Activated naive CD8-positive, alpha-beta T cell treated with anti-CD3 and anti-CD28 coated beads, Interleukin-2, amount 10 ng/mL, durations not matched to agents 7 days and 5 days (primary cell): Measurements from ENCODE around the gene LY6G6D. TPM values are rescaled to one million over a fixed set of nuclear protein-coding genes. Genes with fewer than 3 reads are reported as not detected.

Experiments used
- ATAC-seq: fragments of 150-1000 bp; cut with Tn5 transposase; one replicate; pipeline ENCODE4 v1.10.0; 2021; ENCODE audit warnings: low read depth, moderate library complexity
- POLR2A ChIA-PET: fragments of 350-600 bp; sonication (Branson Sonifier 250); formaldehyde crosslinking; loops from one replicate; lab custom pipeline; 2021; ENCODE audit warnings: antibody characterized with exemption; lab: Charles Lee
- DNase-seq: peaks from one replicate; pipeline ENCODE4 v3.0.0; 2021
- H3K27ac Mint-ChIP-seq: one replicate; pipeline ENCODE4 v1.8.0; 2022; ENCODE audit warnings: mild to moderate bottlenecking, mixed read lengths
- H3K27me3 Mint-ChIP-seq: one replicate; pipeline ENCODE4 v1.8.0; 2022; ENCODE audit warnings: mild to moderate bottlenecking, moderate library complexity, mixed read lengths
- H3K36me3 Mint-ChIP-seq: one replicate; pipeline ENCODE4 v1.8.0; 2021; ENCODE audit warnings: mild to moderate bottlenecking, mixed read lengths
- H3K4me1 Mint-ChIP-seq: one replicate; pipeline ENCODE4 v1.8.0; 2021; ENCODE audit warnings: mixed read lengths
- H3K4me3 Mint-ChIP-seq: one replicate; pipeline ENCODE4 v1.8.0; 2022; ENCODE audit warnings: mild to moderate bottlenecking, moderate library complexity, mixed read lengths
- H3K9me3 Mint-ChIP-seq: one replicate; pipeline ENCODE4 v1.8.0; 2021; ENCODE audit warnings: mixed read lengths
- total RNA-seq, 2 experiments: library from RNA; stranded (reverse); gene quantifications; one replicate each; pipeline ENCODE4 v1.2.3, GENCODE V29; 2021

Gene LY6G6D
- total RNA-seq, 2 experiments from 2014 or later: not detected

GRCh38 chr6:31713991-31714684 is 1.0 kb upstream of the LY6G6D start:
- POLR2A ChIA-PET: interaction anchor here (0.8 to 1.0 kb wide), 3 partner anchors 9 to 26 kb away, joined by 3 to 7 read pairs (median 3); partner anchors contain the start of genes ABHD16A, MPIG6B and MSH5
- no peak for DNase-seq
- Mint-ChIP-seq H3K27me3 (peaks cover 17% of the 10 kb centered on the region), H3K9me3 (no peaks in the 10 kb centered on the region), H3K36me3 (no peaks in the 10 kb centered on the region), H3K27ac (peak overlapping the region; percentile 25), H3K4me3 (no peak overlapping the region), H3K4me1 (peaks cover 15% of the 10 kb centered on the region)
- ATAC-seq: no peak

- peaks cover 2% of the 10 kb centered on the region for H3K4me1 Mint-ChIP-seq
- H3K4me3 Mint-ChIP-seq: no peak overlapping the region
- H3K9me3 Mint-ChIP-seq: no peaks in the 10 kb centered on the region
- no peaks in the 10 kb centered on the region for H3K36me3 Mint-ChIP-seq
- DNase-seq (no peak), ATAC-seq (no peak)
- H3K27me3 Mint-ChIP-seq: peaks cover 14% of the 10 kb centered on the region
- POLR2A ChIA-PET: interaction anchor here (0.5 to 0.6 kb wide), 2 partner anchors 13 to 64 kb away, joined by 3 to 4 read pairs; no protein-coding TSS in a partner anchor
- H3K27ac Mint-ChIP-seq: no peak overlapping the region
Measured at GRCh38 chr6:31717499-31718222, 2.5 kb downstream of the LY6G6D start.

- H3K36me3 Mint-ChIP-seq: no peaks in the 10 kb centered on the region
- H3K9me3 Mint-ChIP-seq: no peaks in the 10 kb centered on the region
- H3K27me3 Mint-ChIP-seq: peaks cover 11% of the 10 kb centered on the region
- H3K4me1 Mint-ChIP-seq: peaks cover 4% of the 10 kb centered on the region
- POLR2A ChIA-PET: interaction anchor here (0.6 kb wide), 1 partner anchor 14 kb away, joined by 3 read pairs; no protein-coding TSS in a partner anchor
- DNase-seq (no peak), ATAC-seq (no peak)
- no peak overlapping the region for H3K4me3 Mint-ChIP-seq
- no peak overlapping the region for H3K27ac Mint-ChIP-seq
Measured at GRCh38 chr6:31718265-31718664, 3.1 kb downstream of the LY6G6D start.

DNA sequence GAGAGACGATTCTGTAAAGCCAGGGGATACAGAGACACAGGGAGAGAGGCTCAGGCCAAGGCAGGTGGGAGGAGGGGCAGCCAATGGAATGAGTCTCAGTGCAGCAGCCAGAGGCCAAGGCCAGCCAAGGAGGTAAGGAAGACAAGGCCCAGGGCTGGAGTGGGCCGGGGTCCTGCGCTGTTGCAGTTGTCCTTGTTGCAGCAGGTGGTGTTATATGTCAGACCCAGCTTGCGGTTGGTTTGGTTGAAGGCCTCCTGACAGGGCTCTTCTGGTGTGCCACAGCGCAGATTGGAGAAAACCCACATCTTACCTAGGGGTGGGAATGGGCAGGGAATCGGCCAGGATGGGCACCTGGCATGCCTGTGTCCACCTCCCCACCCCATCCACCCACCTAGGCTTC is 3.9 kb downstream of the LY6G6D start:
- no peak for ATAC-seq
- Mint-ChIP-seq H3K9me3 (no peaks in the 10 kb centered on the region), H3K27me3 (peaks cover 9% of the 10 kb centered on the region), H3K4me1 (peaks cover 5% of the 10 kb centered on the region), H3K4me3 (no peak overlapping the region), H3K27ac (no peak overlapping the region), H3K36me3 (no peaks in the 10 kb centered on the region)
- no peak for DNase-seq
- POLR2A ChIA-PET: no interaction called here

GRCh38 chr6:31720196-31720770 is 5.1 kb downstream of the LY6G6D start:
- POLR2A ChIA-PET: interaction anchor here (1.6 kb wide), 1 partner anchor 17 kb away, joined by 3 read pairs; the partner anchor contains the start of gene ABHD16A

GRCh38 chr6:31721351-31722020 is 6.3 kb downstream of the LY6G6D start, which contains the start of gene LY6G6C:
Gene LY6G6C (minus strand): TSS chr6:31721746. CDS start chr6:31721679, 67 bp downstream.
- Mint-ChIP-seq H3K27ac (peak within 1 kb of the TSS; percentile 42), H3K4me1 (peaks cover 20% of the 10 kb centered on the region), H3K27me3 (peaks cover 6% of the 10 kb centered on the region), H3K4me3 (no peak within 1 kb of the TSS), H3K9me3 (no peaks in the 10 kb centered on the region), H3K36me3 (peaks cover 10% of the 10 kb centered on the region)
- POLR2A ChIA-PET: interaction anchor here (0.8 to 1.6 kb wide), 2 partner anchors 18 to 19 kb away, joined by 3 read pairs; partner anchors contain the start of genes ABHD16A and MSH5
- no peak for ATAC-seq
- DNase-seq: no peak

More at GRCh38 chr6:31720196-31720770, 5.1 kb downstream of the LY6G6D start:
- no peak for DNase-seq
- Mint-ChIP-seq H3K9me3 (no peaks in the 10 kb centered on the region), H3K4me3 (no peak overlapping the region), H3K27ac (no peak overlapping the region), H3K4me1 (peaks cover 10% of the 10 kb centered on the region), H3K36me3 (no peaks in the 10 kb centered on the region), H3K27me3 (peaks cover 6% of the 10 kb centered on the region)
- ATAC-seq: no peak

GRCh38 chr6:31722173-31722572 is 7.0 kb downstream of the LY6G6D start:
- no peak for DNase-seq
- Mint-ChIP-seq H3K9me3 (no peaks in the 10 kb centered on the region), H3K27ac (peak overlapping the region; percentile 42), H3K36me3 (peaks cover 16% of the 10 kb centered on the region), H3K4me1 (peaks cover 27% of the 10 kb centered on the region), H3K4me3 (no peak overlapping the region), H3K27me3 (peaks cover 6% of the 10 kb centered on the region)
- no peak for ATAC-seq
- POLR2A ChIA-PET: interaction anchor here (0.7 to 2.6 kb wide), 5 partner anchors 8 to 498 kb away, joined by 3 to 8 read pairs (median 7); partner anchors contain the start of gene MSH5

DNA sequence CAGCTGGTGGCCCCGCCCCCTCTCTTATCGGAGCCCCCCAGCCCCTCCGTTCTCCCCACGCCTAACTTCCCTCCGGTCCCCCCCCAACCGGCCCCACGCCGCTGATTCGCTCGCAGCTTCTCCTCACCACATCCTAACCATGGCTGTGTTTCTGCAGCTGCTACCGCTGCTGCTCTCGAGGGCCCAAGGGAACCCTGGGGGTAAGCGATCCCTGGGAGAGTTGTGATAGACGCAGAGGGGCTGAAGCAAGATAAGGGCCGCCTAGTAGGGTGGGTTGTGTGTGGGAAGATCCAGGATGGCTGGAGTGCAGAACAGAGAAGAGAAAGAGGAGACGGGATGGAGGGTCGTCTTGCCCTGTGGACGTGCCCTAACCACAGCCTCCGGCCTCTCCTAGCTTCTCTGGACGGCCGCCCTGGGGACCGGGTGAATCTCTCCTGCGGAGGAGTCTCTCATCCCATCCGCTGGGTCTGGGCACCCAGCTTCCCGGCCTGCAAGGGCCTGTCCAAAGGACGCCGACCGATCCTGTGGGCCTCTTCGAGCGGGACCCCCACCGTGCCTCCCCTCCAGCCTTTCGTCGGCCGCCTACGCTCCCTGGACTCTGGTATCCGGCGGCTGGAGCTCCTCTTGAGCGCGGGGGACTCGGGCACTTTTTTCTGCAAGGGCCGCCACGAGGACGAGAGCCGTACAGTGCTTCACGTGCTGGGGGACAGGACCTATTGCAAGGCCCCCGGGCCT is 8.3 kb downstream of the LY6G6D start, which contains the start of gene MPIG6B:
Gene MPIG6B, plus strand, starts transcription at position 129 of the 735 bp plus-strand sequence. Its CDS starts 11 bp downstream, at position 140.
- H3K9me3 Mint-ChIP-seq: no peaks in the 10 kb centered on the region
- H3K36me3 Mint-ChIP-seq: peaks cover 16% of the 10 kb centered on the region
- peaks cover 35% of the 10 kb centered on the region for H3K4me1 Mint-ChIP-seq
- H3K4me3 Mint-ChIP-seq: peak within 1 kb of the TSS; percentile 69
- ATAC-seq: peak; percentile 55
- H3K27me3 Mint-ChIP-seq: peaks cover 3% of the 10 kb centered on the region
- POLR2A ChIA-PET: interaction anchor here (0.9 to 9.4 kb wide), 9 partner anchors 9 to 104 kb away, joined by 3 to 137 read pairs (median 4); partner anchors contain the start of genes ABHD16A, CLIC1, GPANK1 and HSPA1B
- peak within 1 kb of the TSS; percentile 85 for H3K27ac Mint-ChIP-seq
- DNase-seq: peak; percentile 51

- ATAC-seq: no peak
- POLR2A ChIA-PET: interaction anchor here (1.0 to 9.4 kb wide), 7 partner anchors 10 to 103 kb away, joined by 3 to 137 read pairs (median 4); partner anchors contain the start of genes ABHD16A, CLIC1, GPANK1 and HSPA1B
- Mint-ChIP-seq H3K9me3 (no peaks in the 10 kb centered on the region), H3K4me1 (peaks cover 39% of the 10 kb centered on the region), H3K36me3 (peaks cover 16% of the 10 kb centered on the region), H3K4me3 (peak overlapping the region; percentile 69), H3K27me3 (peaks cover 3% of the 10 kb centered on the region), H3K27ac (peak overlapping the region; percentile 85)
- DNase-seq: no peak
Measured at GRCh38 chr6:31723980-31724691, 9.0 kb downstream of the LY6G6D start.

GRCh38 chr6:31725502-31726350 is 10.6 kb downstream of the LY6G6D start:
- ATAC-seq (no peak), DNase-seq (no peak)
- POLR2A ChIA-PET: interaction anchor here (0.7 to 9.4 kb wide), 5 partner anchors 12 to 66 kb away, joined by 3 to 137 read pairs (median 3); partner anchors contain the start of genes ABHD16A, CLIC1, GPANK1 and MSH5
- Mint-ChIP-seq H3K36me3 (peaks cover 24% of the 10 kb centered on the region), H3K4me1 (peaks cover 47% of the 10 kb centered on the region), H3K27ac (peak overlapping the region; percentile 5), H3K27me3 (no peaks in the 10 kb centered on the region), H3K4me3 (no peak overlapping the region), H3K9me3 (no peaks in the 10 kb centered on the region)
